Activated naive CD8-positive, alpha-beta T cell treated with anti-CD3 and anti-CD28 coated beads, Interleukin-2, amount 10 ng/mL, durations not matched to agents 7 days and 5 days (primary cell): ENCODE measurements around the gene THRA. TPM values are rescaled to one million over a fixed set of nuclear protein-coding genes. Genes with fewer than 3 reads are reported as not detected.

ENCODE experiments used
- ATAC-seq: fragments of 150-1000 bp; cut with Tn5 transposase; one replicate; pipeline ENCODE4 v1.10.0; 2021; ENCODE audit warnings: low read depth, moderate library complexity
- POLR2A ChIA-PET: fragments of 350-600 bp; sonication (Branson Sonifier 250); formaldehyde crosslinking; loops from one replicate; lab custom pipeline; 2021; ENCODE audit warnings: antibody characterized with exemption; lab: Charles Lee
- DNase-seq: peaks from one replicate; pipeline ENCODE4 v3.0.0; 2021
- H3K27ac Mint-ChIP-seq: one replicate; pipeline ENCODE4 v1.8.0; 2022; ENCODE audit warnings: mild to moderate bottlenecking, mixed read lengths
- H3K27me3 Mint-ChIP-seq: one replicate; pipeline ENCODE4 v1.8.0; 2022; ENCODE audit warnings: mild to moderate bottlenecking, moderate library complexity, mixed read lengths
- H3K36me3 Mint-ChIP-seq: one replicate; pipeline ENCODE4 v1.8.0; 2021; ENCODE audit warnings: mild to moderate bottlenecking, mixed read lengths
- H3K4me1 Mint-ChIP-seq: one replicate; pipeline ENCODE4 v1.8.0; 2021; ENCODE audit warnings: mixed read lengths
- H3K4me3 Mint-ChIP-seq: one replicate; pipeline ENCODE4 v1.8.0; 2022; ENCODE audit warnings: mild to moderate bottlenecking, moderate library complexity, mixed read lengths
- H3K9me3 Mint-ChIP-seq: one replicate; pipeline ENCODE4 v1.8.0; 2021; ENCODE audit warnings: mixed read lengths
- total RNA-seq, 2 experiments: library from RNA; stranded (reverse); gene quantifications; one replicate each; pipeline ENCODE4 v1.2.3, GENCODE V29; 2021

THRA gene
- total RNA-seq, 2 experiments from 2014 or later: 19.9 to 20.3 TPM

GRCh38 chr17:40097931-40098845 lies 35.4 kb downstream of the THRA start:
- Mint-ChIP-seq H3K36me3 (peaks cover 13% of the 10 kb centered on the region), H3K27me3 (no peaks in the 10 kb centered on the region), H3K9me3 (no peaks in the 10 kb centered on the region), H3K4me3 (peak overlapping the region; percentile 94), H3K4me1 (peaks cover 63% of the 10 kb centered on the region), H3K27ac (peak overlapping the region; percentile 76)
- POLR2A ChIA-PET: interaction anchor here (0.7 to 3.5 kb wide), 9 partner anchors 13 to 1590 kb away, joined by 3 to 46 read pairs (median 5); partner anchors contain the start of gene MED24
- ATAC-seq (no peak), DNase-seq (no peak)

- peaks cover 71% of the 10 kb centered on the region for H3K4me1 Mint-ChIP-seq
- H3K9me3 Mint-ChIP-seq: no peaks in the 10 kb centered on the region
- H3K27ac Mint-ChIP-seq: peak overlapping the region; percentile 78
- no peaks in the 10 kb centered on the region for H3K27me3 Mint-ChIP-seq
- DNase-seq: peak; percentile 95
- POLR2A ChIA-PET: interaction anchor here (0.7 to 3.5 kb wide), 10 partner anchors 12 to 1589 kb away, joined by 3 to 46 read pairs (median 5); partner anchors contain the start of genes MED24 and PSMD3
- peak overlapping the region; percentile 94 for H3K4me3 Mint-ChIP-seq
- peak; percentile 55 for ATAC-seq
- peaks cover 13% of the 10 kb centered on the region for H3K36me3 Mint-ChIP-seq
Observed at GRCh38 chr17:40098846-40099618, 36.3 kb downstream of the THRA start.

- Mint-ChIP-seq H3K27me3 (no peaks in the 10 kb centered on the region), H3K4me1 (peaks cover 76% of the 10 kb centered on the region), H3K9me3 (no peaks in the 10 kb centered on the region), H3K4me3 (peak overlapping the region; percentile 94), H3K36me3 (peaks cover 13% of the 10 kb centered on the region), H3K27ac (peak overlapping the region; percentile 78)
- ATAC-seq: no peak
- POLR2A ChIA-PET: interaction anchor here (0.8 to 3.5 kb wide), 9 partner anchors 12 to 223 kb away, joined by 3 to 46 read pairs (median 5); partner anchors contain the start of genes MED24, MSL1 and PSMD3
- DNase-seq: no peak
Observed at GRCh38 chr17:40099619-40100418, 37.1 kb downstream of the THRA start.

GRCh38 chr17:40100419-40100668 lies 37.6 kb downstream of the THRA start, which contains the start of gene NR1D1:
TSS of gene NR1D1 (minus strand) at chr17:40100589. CDS start at chr17:40100094, 495 bp downstream.
- DNase-seq (no peak), ATAC-seq (no peak)
- Mint-ChIP-seq H3K27me3 (no peaks in the 10 kb centered on the region), H3K27ac (peak within 1 kb of the TSS; percentile 83), H3K4me1 (peaks cover 75% of the 10 kb centered on the region), H3K4me3 (peak within 1 kb of the TSS; percentile 94), H3K36me3 (peaks cover 13% of the 10 kb centered on the region), H3K9me3 (no peaks in the 10 kb centered on the region)
- POLR2A ChIA-PET: interaction anchor here (0.9 to 3.5 kb wide), 4 partner anchors 11 to 174 kb away, joined by 3 to 46 read pairs (median 10); partner anchors contain the start of gene MSL1

GRCh38 chr17:40100669-40101366 lies 38.1 kb downstream of the THRA start:
- H3K4me3 Mint-ChIP-seq: peak overlapping the region; percentile 94
- peak overlapping the region; percentile 83 for H3K27ac Mint-ChIP-seq
- no peaks in the 10 kb centered on the region for H3K27me3 Mint-ChIP-seq
- H3K36me3 Mint-ChIP-seq: peaks cover 11% of the 10 kb centered on the region
- peaks cover 72% of the 10 kb centered on the region for H3K4me1 Mint-ChIP-seq
- POLR2A ChIA-PET: interaction anchor here (0.6 to 3.5 kb wide), 5 partner anchors 11 to 174 kb away, joined by 3 to 46 read pairs (median 8); partner anchors contain the start of gene MSL1
- ATAC-seq (peak; percentile 21), DNase-seq (peak; percentile 85)
- H3K9me3 Mint-ChIP-seq: no peaks in the 10 kb centered on the region

- peaks cover 5% of the 10 kb centered on the region for H3K27me3 Mint-ChIP-seq
- no peak for DNase-seq
- no peak overlapping the region for H3K4me3 Mint-ChIP-seq
- peaks cover 71% of the 10 kb centered on the region for H3K4me1 Mint-ChIP-seq
- POLR2A ChIA-PET: interaction anchor here (0.9 to 3.5 kb wide), 2 partner anchors 10 to 175 kb away, joined by 3 to 46 read pairs; no protein-coding TSS in a partner anchor
- H3K9me3 Mint-ChIP-seq: no peaks in the 10 kb centered on the region
- H3K36me3 Mint-ChIP-seq: peaks cover 9% of the 10 kb centered on the region
- no peak overlapping the region for H3K27ac Mint-ChIP-seq
- ATAC-seq: no peak
Observed at GRCh38 chr17:40101367-40102210, 38.8 kb downstream of the THRA start.

- POLR2A ChIA-PET: interaction anchor here (0.5 to 1.7 kb wide), 5 partner anchors 9 to 1569 kb away, joined by 3 to 10 read pairs (median 3); no protein-coding TSS in a partner anchor
- Mint-ChIP-seq H3K27me3 (peaks cover 12% of the 10 kb centered on the region), H3K36me3 (peaks cover under 1% of the 10 kb centered on the region), H3K9me3 (no peaks in the 10 kb centered on the region), H3K4me1 (peaks cover 72% of the 10 kb centered on the region), H3K4me3 (peak overlapping the region; percentile 46), H3K27ac (peak overlapping the region; percentile 60)
- no peak for ATAC-seq
- no peak for DNase-seq
Observed at GRCh38 chr17:40103071-40103661, 40.4 kb downstream of the THRA start.

- Mint-ChIP-seq H3K9me3 (no peaks in the 10 kb centered on the region), H3K27me3 (peaks cover 12% of the 10 kb centered on the region), H3K36me3 (no peaks in the 10 kb centered on the region), H3K27ac (peak overlapping the region; percentile 60), H3K4me3 (no peak overlapping the region), H3K4me1 (peaks cover 70% of the 10 kb centered on the region)
- ATAC-seq (no peak), DNase-seq (no peak)
- POLR2A ChIA-PET: interaction anchor here (0.7 to 1.7 kb wide), 3 partner anchors 9 to 121 kb away, joined by 3 to 10 read pairs (median 3); no protein-coding TSS in a partner anchor
Observed at GRCh38 chr17:40103688-40104087, 40.9 kb downstream of the THRA start.

- peaks cover 65% of the 10 kb centered on the region for H3K4me1 Mint-ChIP-seq
- DNase-seq (no peak), ATAC-seq (no peak)
- POLR2A ChIA-PET: no interaction called here
- H3K9me3 Mint-ChIP-seq: no peaks in the 10 kb centered on the region
- H3K27me3 Mint-ChIP-seq: peaks cover 12% of the 10 kb centered on the region
- H3K27ac Mint-ChIP-seq: no peak overlapping the region
- H3K36me3 Mint-ChIP-seq: no peaks in the 10 kb centered on the region
- no peak overlapping the region for H3K4me3 Mint-ChIP-seq
Observed at GRCh38 chr17:40104594-40105486, 42.1 kb downstream of the THRA start.
